Measurements from ENCODE around the gene IFTAP.

DNA sequence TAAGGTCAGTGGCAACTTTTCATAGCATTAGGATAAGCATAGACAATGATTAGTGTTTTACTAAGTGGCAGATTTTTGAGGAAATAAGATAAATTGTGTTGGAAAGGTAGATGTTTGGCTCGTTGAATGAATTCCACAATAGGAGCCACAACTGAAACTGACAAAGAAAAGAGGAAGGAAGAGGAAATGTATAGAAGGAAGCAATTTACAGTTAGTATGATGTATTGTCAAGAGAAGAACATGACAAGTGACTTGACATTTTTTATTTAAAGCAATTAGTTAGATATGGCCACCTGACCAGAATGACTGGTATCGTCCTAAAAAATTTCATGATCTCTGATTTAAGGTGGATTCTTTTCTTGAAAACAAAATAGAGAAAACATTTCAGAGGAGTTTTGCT lies 6.9 kb downstream of the IFTAP start:
- TF ChIP-seq, protein P1, sequence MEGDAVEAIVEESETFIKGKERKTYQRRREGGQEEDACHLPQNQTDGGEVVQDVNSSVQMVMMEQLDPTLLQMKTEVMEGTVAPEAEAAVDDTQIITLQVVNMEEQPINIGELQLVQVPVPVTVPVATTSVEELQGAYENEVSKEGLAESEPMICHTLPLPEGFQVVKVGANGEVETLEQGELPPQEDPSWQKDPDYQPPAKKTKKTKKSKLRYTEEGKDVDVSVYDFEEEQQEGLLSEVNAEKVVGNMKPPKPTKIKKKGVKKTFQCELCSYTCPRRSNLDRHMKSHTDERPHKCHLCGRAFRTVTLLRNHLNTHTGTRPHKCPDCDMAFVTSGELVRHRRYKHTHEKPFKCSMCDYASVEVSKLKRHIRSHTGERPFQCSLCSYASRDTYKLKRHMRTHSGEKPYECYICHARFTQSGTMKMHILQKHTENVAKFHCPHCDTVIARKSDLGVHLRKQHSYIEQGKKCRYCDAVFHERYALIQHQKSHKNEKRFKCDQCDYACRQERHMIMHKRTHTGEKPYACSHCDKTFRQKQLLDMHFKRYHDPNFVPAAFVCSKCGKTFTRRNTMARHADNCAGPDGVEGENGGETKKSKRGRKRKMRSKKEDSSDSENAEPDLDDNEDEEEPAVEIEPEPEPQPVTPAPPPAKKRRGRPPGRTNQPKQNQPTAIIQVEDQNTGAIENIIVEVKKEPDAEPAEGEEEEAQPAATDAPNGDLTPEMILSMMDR (IDR thresholded peaks at IDR 0.05), result no peak
- no peak for TF ChIP-seq POLR2A (IDR thresholded peaks at IDR 0.05; ENCODE audit: low read depth)
